H1 (cell line): ENCODE data around the gene DERL2. TPM values are rescaled to one million over a fixed set of nuclear protein-coding genes. Genes with fewer than 3 reads are reported as not detected.

Experiments
- CBX8 ChIP-seq: fragments of 300-800, 300-1000 bp; sonication (generic); IDR thresholded peaks from 2 replicates; pipeline ENCODE4 v1.7.1; 2016; ENCODE audit warnings: low read depth, low read length, borderline replicate concordance
- E2F6 ChIP-seq: IDR thresholded peaks from 2 replicates; pipeline ENCODE4 v1.6.1; 2012; ENCODE audit warnings: inconsistent platforms
- POLR2A ChIP-seq, 2 experiments: IDR thresholded peaks; 1 replicate in 1 of 2; 2 replicates in 1 of 2; pipeline ENCODE4 v1.6.1; 2011; ENCODE audit warnings: low read depth in 2 of 2, low read length in 2 of 2, mild to moderate bottlenecking in 2 of 2; ENCODE audit errors: control extremely low read depth in 1 of 2
- SIX5 ChIP-seq: IDR thresholded peaks from 2 replicates; pipeline ENCODE4 v1.6.1; 2011; ENCODE audit warnings: mild to moderate bottlenecking, low read depth, low read length
- polyA plus RNA-seq, 7 experiments: library from polyadenylated mRNA; depleted of rRNA in 3 of 7; stranded (reverse) in 5 of 7; unstranded in 2 of 7; fragments of >200 nt in 5 of 7; fragments of 200-250 nt in 2 of 7; gene quantifications; 1 replicate in 5 of 7; 2 replicates in 1 of 7; 4 replicates in 1 of 7; pipeline versions ENCODE4 v1.2.1 to v1.2.3, GENCODE V29; 2011 to 2013; ENCODE audit warnings: missing spikeins in 2 of 7, mixed read lengths in 2 of 7
- total RNA-seq: library from RNA; stranded (reverse); fragmentation: NEBNext Ultra II Directional; extraction: Animal tissue kit (Norgen Biotek cat#: 25700); gene quantifications from 2 replicates; pipeline ENCODE4 v1.2.1, GENCODE V29; 2021

The DERL2 gene
- total and polyA plus RNA-seq, 2 of the 8 experiments (the other 6 are each of a cell fraction or from before 2014, with no cell fraction given): 55.3 to 58.4 TPM

DNA sequence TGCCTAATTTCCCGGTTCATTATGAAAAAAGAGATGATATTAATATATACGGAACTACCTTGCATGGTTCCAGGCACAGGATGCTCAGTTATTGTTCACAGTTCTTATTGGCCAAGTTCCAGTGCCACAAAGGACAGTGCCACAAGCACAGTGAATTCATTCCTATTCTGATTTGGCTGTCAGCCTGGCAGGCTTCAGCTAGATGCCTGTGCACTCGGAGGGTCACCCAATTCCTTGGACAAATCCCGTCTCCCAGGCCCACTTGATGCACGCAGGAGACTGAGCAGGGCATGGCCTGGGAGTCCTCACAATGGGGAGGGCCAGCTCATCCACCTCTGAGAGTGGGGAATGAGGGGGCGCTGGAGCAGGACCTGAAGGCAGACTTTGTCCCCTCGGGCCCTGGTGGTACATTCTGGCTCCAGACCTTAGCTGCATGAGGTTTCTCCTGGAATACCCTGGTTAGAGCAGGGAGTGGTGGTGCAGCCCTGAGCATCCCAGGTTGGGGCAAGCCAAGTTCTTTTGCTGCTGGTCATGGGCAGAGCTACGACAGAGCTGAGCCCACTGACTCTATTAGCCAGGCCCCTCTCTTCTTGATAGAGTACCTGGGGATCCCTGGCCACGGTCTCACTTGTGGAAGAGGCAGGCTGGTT is 41.7 kb upstream of the DERL2 start (continued):
- TF ChIP-seq SIX5: no peak
- no peak for TF ChIP-seq POLR2A (IDR thresholded peaks at IDR 0.05; ENCODE audit: control extremely low read depth in 1 of 2, low read depth in 2 of 2, low read length in 2 of 2)
- no peak for TF ChIP-seq CBX8
- no peak for TF ChIP-seq E2F6
